ENCODE data around the gene ALKBH5. TPM values are rescaled to one million over a fixed set of nuclear protein-coding genes. Genes with fewer than 3 reads are reported as not detected.

The ALKBH5 gene
- total and polyA plus RNA-seq, 2 donors: 48.5 to 58.3 TPM

- Histone ChIP-seq H3K27ac (ENCODE audit: low read depth in 1 of 2, low read length in 1 of 2) (no peak overlapping the region), H3K36me3 (ENCODE audit: control insufficient read depth in 2 of 2, insufficient read depth in 2 of 2, low read length in 1 of 2) (peaks cover 35 to 45% of the 10 kb centered on the region in 2 donors)
- WGBS: 85% methylated on average over 1 of the region's 1 CpG
Measured at GRCh38 chr17:18186627-18186982, 3.0 kb downstream of the ALKBH5 start.

GRCh38 chr17:18187226-18187625 is 3.6 kb downstream of the ALKBH5 start:
- no peak for DNase-seq (ENCODE audit: low read depth in 6 of 9, low spot score in 9 of 9)
- WGBS: 84% methylated on average over 2 of the region's 2 CpGs
- peak overlapping the region; percentile 0 to 78 for H3K4me3 ChIP-seq (ENCODE audit: low read length in 2 of 2)
- H3K27me3 ChIP-seq (ENCODE audit: control insufficient read depth in 2 of 2, insufficient read depth in 1 of 2, low read length in 1 of 2): no peaks in the 10 kb centered on the region
- peaks cover 2 to 4% of the 10 kb centered on the region in 2 donors for H3K9me3 ChIP-seq (ENCODE audit: control insufficient read depth in 2 of 2, insufficient read depth in 1 of 2, low read length in 1 of 2)
- H3K4me1 ChIP-seq (ENCODE audit: control insufficient read depth in 2 of 2, insufficient read depth in 2 of 2, low read length in 2 of 2): peaks cover 51% of the 10 kb centered on the region in 2 donors
- H3K36me3 ChIP-seq (ENCODE audit: control insufficient read depth in 2 of 2, insufficient read depth in 2 of 2, low read length in 1 of 2): peaks cover 39 to 50% of the 10 kb centered on the region in 2 donors
- H3K27ac ChIP-seq (ENCODE audit: low read depth in 1 of 2, low read length in 1 of 2): no peak overlapping the region

More at GRCh38 chr17:18186627-18186982, 3.0 kb downstream of the ALKBH5 start:
- DNase-seq (ENCODE audit: low read depth in 6 of 9, low spot score in 9 of 9): no peak
- H3K27me3 ChIP-seq (ENCODE audit: control insufficient read depth in 2 of 2, insufficient read depth in 1 of 2, low read length in 1 of 2): no peaks in the 10 kb centered on the region
- peaks cover 52 to 56% of the 10 kb centered on the region in 2 donors for H3K4me1 ChIP-seq (ENCODE audit: control insufficient read depth in 2 of 2, insufficient read depth in 2 of 2, low read length in 2 of 2)
- H3K4me3 ChIP-seq (ENCODE audit: low read length in 2 of 2): peak overlapping the region; percentile 78
- H3K9me3 ChIP-seq (ENCODE audit: control insufficient read depth in 2 of 2, insufficient read depth in 1 of 2, low read length in 1 of 2): peaks cover 2 to 4% of the 10 kb centered on the region in 2 donors

- H3K4me1 ChIP-seq (ENCODE audit: control insufficient read depth in 2 of 2, insufficient read depth in 2 of 2, low read length in 2 of 2): peaks cover 46 to 48% of the 10 kb centered on the region in 2 donors
Measured at GRCh38 chr17:18187821-18188761, 4.5 kb downstream of the ALKBH5 start.

GRCh38 chr17:18190628-18191235 is 7.1 kb downstream of the ALKBH5 start:
- no peaks in the 10 kb centered on the region for H3K9me3 ChIP-seq (ENCODE audit: control insufficient read depth in 2 of 2, insufficient read depth in 1 of 2, low read length in 1 of 2)
- no peak overlapping the region for H3K27ac ChIP-seq (ENCODE audit: low read depth in 1 of 2, low read length in 1 of 2)
- H3K27me3 ChIP-seq (ENCODE audit: control insufficient read depth in 2 of 2, insufficient read depth in 1 of 2, low read length in 1 of 2): no peaks in the 10 kb centered on the region
- DNase-seq (ENCODE audit: low read depth in 6 of 9, low spot score in 9 of 9): no peak
- peaks cover 64 to 77% of the 10 kb centered on the region in 2 donors for H3K36me3 ChIP-seq (ENCODE audit: control insufficient read depth in 2 of 2, insufficient read depth in 2 of 2, low read length in 1 of 2)
- H3K4me3 ChIP-seq (ENCODE audit: low read length in 2 of 2): no peak overlapping the region
- WGBS: 83% methylated on average over 3 of the region's 3 CpGs
- peaks cover 39 to 41% of the 10 kb centered on the region in 2 donors for H3K4me1 ChIP-seq (ENCODE audit: control insufficient read depth in 2 of 2, insufficient read depth in 2 of 2, low read length in 2 of 2)

More at GRCh38 chr17:18187821-18188761, 4.5 kb downstream of the ALKBH5 start:
- no peak for DNase-seq (ENCODE audit: low read depth in 6 of 9, low spot score in 9 of 9)
- H3K4me3 ChIP-seq (ENCODE audit: low read length in 2 of 2): no peak overlapping the region
- H3K27me3 ChIP-seq (ENCODE audit: control insufficient read depth in 2 of 2, insufficient read depth in 1 of 2, low read length in 1 of 2): no peaks in the 10 kb centered on the region
- peaks cover 0 to 2% of the 10 kb centered on the region in 2 donors for H3K9me3 ChIP-seq (ENCODE audit: control insufficient read depth in 2 of 2, insufficient read depth in 1 of 2, low read length in 1 of 2)
- no peak overlapping the region for H3K27ac ChIP-seq (ENCODE audit: low read depth in 1 of 2, low read length in 1 of 2)
- H3K36me3 ChIP-seq (ENCODE audit: control insufficient read depth in 2 of 2, insufficient read depth in 2 of 2, low read length in 1 of 2): peaks cover 44 to 55% of the 10 kb centered on the region in 2 donors
- WGBS: 89% methylated on average over 9 of the region's 9 CpGs

GRCh38 chr17:18191236-18191667 is 7.6 kb downstream of the ALKBH5 start:
- peaks cover 68 to 82% of the 10 kb centered on the region in 2 donors for H3K36me3 ChIP-seq (ENCODE audit: control insufficient read depth in 2 of 2, insufficient read depth in 2 of 2, low read length in 1 of 2)
- peaks cover 34 to 36% of the 10 kb centered on the region in 2 donors for H3K4me1 ChIP-seq (ENCODE audit: control insufficient read depth in 2 of 2, insufficient read depth in 2 of 2, low read length in 2 of 2)
- H3K27ac ChIP-seq (ENCODE audit: low read depth in 1 of 2, low read length in 1 of 2): no peak overlapping the region
- no peaks in the 10 kb centered on the region for H3K9me3 ChIP-seq (ENCODE audit: control insufficient read depth in 2 of 2, insufficient read depth in 1 of 2, low read length in 1 of 2)
- WGBS: 95% methylated on average over 3 of the region's 3 CpGs
- no peak overlapping the region for H3K4me3 ChIP-seq (ENCODE audit: low read length in 2 of 2)
- H3K27me3 ChIP-seq (ENCODE audit: control insufficient read depth in 2 of 2, insufficient read depth in 1 of 2, low read length in 1 of 2): no peaks in the 10 kb centered on the region
- DNase-seq (ENCODE audit: low read depth in 6 of 9, low spot score in 9 of 9): no peak

GRCh38 chr17:18191967-18192366 is 8.3 kb downstream of the ALKBH5 start:
- Histone ChIP-seq H3K9me3 (ENCODE audit: control insufficient read depth in 2 of 2, insufficient read depth in 1 of 2, low read length in 1 of 2) (no peaks in the 10 kb centered on the region), H3K4me3 (ENCODE audit: low read length in 2 of 2) (no peak overlapping the region), H3K4me1 (ENCODE audit: control insufficient read depth in 2 of 2, insufficient read depth in 2 of 2, low read length in 2 of 2) (peaks cover 27 to 29% of the 10 kb centered on the region in 2 donors), H3K27me3 (ENCODE audit: control insufficient read depth in 2 of 2, insufficient read depth in 1 of 2, low read length in 1 of 2) (no peaks in the 10 kb centered on the region), H3K36me3 (ENCODE audit: control insufficient read depth in 2 of 2, insufficient read depth in 2 of 2, low read length in 1 of 2) (peaks cover 70 to 83% of the 10 kb centered on the region in 2 donors), H3K27ac (ENCODE audit: low read depth in 1 of 2, low read length in 1 of 2) (no peak overlapping the region)
- WGBS: 96% methylated on average over 2 of the region's 2 CpGs
- no peak for DNase-seq (ENCODE audit: low read depth in 6 of 9, low spot score in 9 of 9)

- Histone ChIP-seq H3K4me3 (ENCODE audit: low read length in 2 of 2) (no peak overlapping the region), H3K36me3 (ENCODE audit: control insufficient read depth in 2 of 2, insufficient read depth in 2 of 2, low read length in 1 of 2) (peaks cover 74 to 87% of the 10 kb centered on the region in 2 donors), H3K9me3 (ENCODE audit: control insufficient read depth in 2 of 2, insufficient read depth in 1 of 2, low read length in 1 of 2) (no peaks in the 10 kb centered on the region), H3K27me3 (ENCODE audit: control insufficient read depth in 2 of 2, insufficient read depth in 1 of 2, low read length in 1 of 2) (no peaks in the 10 kb centered on the region), H3K4me1 (ENCODE audit: control insufficient read depth in 2 of 2, insufficient read depth in 2 of 2, low read length in 2 of 2) (peaks cover 11 to 14% of the 10 kb centered on the region in 2 donors), H3K27ac (ENCODE audit: low read depth in 1 of 2, low read length in 1 of 2) (no peak overlapping the region)
- DNase-seq (ENCODE audit: low read depth in 6 of 9, low spot score in 9 of 9): no peak
- WGBS: 94% methylated on average over 4 of the region's 4 CpGs
Measured at GRCh38 chr17:18194394-18194793, 10.8 kb downstream of the ALKBH5 start.

- peaks cover 10% of the 10 kb centered on the region in 2 donors for H3K4me1 ChIP-seq (ENCODE audit: control insufficient read depth in 2 of 2, insufficient read depth in 2 of 2, low read length in 2 of 2)
- H3K27ac ChIP-seq (ENCODE audit: low read depth in 1 of 2, low read length in 1 of 2): no peak overlapping the region
- H3K4me3 ChIP-seq (ENCODE audit: low read length in 2 of 2): no peak overlapping the region
- peaks cover 76 to 87% of the 10 kb centered on the region in 2 donors for H3K36me3 ChIP-seq (ENCODE audit: control insufficient read depth in 2 of 2, insufficient read depth in 2 of 2, low read length in 1 of 2)
- no peaks in the 10 kb centered on the region for H3K27me3 ChIP-seq (ENCODE audit: control insufficient read depth in 2 of 2, insufficient read depth in 1 of 2, low read length in 1 of 2)
- DNase-seq (ENCODE audit: low read depth in 6 of 9, low spot score in 9 of 9): no peak
- no peaks in the 10 kb centered on the region for H3K9me3 ChIP-seq (ENCODE audit: control insufficient read depth in 2 of 2, insufficient read depth in 1 of 2, low read length in 1 of 2)
- 95% methylated on average over 4 of the region's 4 CpGs for WGBS
Measured at GRCh38 chr17:18194804-18195203, 11.2 kb downstream of the ALKBH5 start.

GRCh38 chr17:18195246-18195645 is 11.6 kb downstream of the ALKBH5 start:
- Histone ChIP-seq H3K9me3 (ENCODE audit: control insufficient read depth in 2 of 2, insufficient read depth in 1 of 2, low read length in 1 of 2) (no peaks in the 10 kb centered on the region), H3K36me3 (ENCODE audit: control insufficient read depth in 2 of 2, insufficient read depth in 2 of 2, low read length in 1 of 2) (peaks cover 80 to 89% of the 10 kb centered on the region in 2 donors), H3K4me1 (ENCODE audit: control insufficient read depth in 2 of 2, insufficient read depth in 2 of 2, low read length in 2 of 2) (peaks cover 7 to 8% of the 10 kb centered on the region in 2 donors), H3K27me3 (ENCODE audit: control insufficient read depth in 2 of 2, insufficient read depth in 1 of 2, low read length in 1 of 2) (no peaks in the 10 kb centered on the region), H3K4me3 (ENCODE audit: low read length in 2 of 2) (no peak overlapping the region), H3K27ac (ENCODE audit: low read depth in 1 of 2, low read length in 1 of 2) (no peak overlapping the region)
- DNase-seq (ENCODE audit: low read depth in 6 of 9, low spot score in 9 of 9): no peak
- WGBS: 97% methylated on average over 5 of the region's 5 CpGs
